GM10266 (cell line): Measurements from ENCODE around the gene INCENP.

Source experiments
- DNase-seq: peaks from one replicate; pipeline ENCODE4 v3.0.0; 2012; ENCODE audit errors: extremely low spot score
- TF ChIP-seq, protein P1 (sequence below): IDR thresholded peaks from 2 replicates; pipeline ENCODE4 v1.5.1; 2012; ENCODE audit warnings: mild to moderate bottlenecking, low read depth; ENCODE audit not compliant: control insufficient read depth, insufficient read depth; ENCODE audit errors: missing control alignments

INCENP gene

DNA sequence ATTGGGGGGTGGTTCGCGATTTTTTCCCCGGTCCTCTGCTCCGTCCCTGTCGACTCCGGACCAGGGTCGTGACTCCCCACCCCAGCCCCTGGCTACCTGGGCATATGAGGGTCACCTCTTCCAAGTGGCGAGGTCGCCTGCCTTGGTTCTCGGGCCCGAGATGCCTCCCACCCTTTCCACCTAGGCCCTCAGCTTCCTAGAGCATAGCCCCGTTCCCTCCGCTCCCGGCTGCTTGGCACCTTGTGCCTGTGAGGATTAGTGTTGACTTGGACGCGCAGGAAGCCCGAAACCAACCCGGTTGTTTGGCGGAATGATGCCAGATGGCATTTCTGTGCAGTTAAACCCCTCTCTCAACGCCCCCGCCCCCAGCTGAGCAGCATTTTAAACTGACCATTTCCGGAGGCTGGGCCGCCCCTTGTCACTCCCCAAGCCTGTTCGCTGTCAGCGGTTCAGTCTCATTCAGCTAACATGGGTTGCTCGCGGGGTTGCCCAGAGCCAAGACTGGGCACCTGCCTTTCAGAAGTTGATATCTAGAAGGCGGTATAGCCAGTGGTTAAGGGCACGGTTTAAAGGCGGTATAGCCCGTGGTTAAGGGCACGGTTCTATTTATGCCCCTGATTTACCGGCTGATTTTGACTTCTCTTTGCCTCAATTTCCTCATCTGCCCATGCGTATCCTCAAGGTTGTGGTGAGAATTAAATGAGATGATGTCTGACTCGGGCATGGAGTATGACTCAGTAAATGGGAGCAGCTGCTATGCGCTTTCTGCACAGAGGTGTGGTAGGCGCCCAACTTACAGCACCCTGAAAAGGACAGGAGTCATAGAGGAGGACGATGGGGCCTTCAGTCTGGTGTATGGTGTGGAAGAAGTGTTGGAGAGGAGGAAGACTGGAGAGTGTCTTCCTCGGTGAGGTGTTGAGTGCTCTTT is 639 bp downstream of the INCENP start:
- TF ChIP-seq, protein P1, sequence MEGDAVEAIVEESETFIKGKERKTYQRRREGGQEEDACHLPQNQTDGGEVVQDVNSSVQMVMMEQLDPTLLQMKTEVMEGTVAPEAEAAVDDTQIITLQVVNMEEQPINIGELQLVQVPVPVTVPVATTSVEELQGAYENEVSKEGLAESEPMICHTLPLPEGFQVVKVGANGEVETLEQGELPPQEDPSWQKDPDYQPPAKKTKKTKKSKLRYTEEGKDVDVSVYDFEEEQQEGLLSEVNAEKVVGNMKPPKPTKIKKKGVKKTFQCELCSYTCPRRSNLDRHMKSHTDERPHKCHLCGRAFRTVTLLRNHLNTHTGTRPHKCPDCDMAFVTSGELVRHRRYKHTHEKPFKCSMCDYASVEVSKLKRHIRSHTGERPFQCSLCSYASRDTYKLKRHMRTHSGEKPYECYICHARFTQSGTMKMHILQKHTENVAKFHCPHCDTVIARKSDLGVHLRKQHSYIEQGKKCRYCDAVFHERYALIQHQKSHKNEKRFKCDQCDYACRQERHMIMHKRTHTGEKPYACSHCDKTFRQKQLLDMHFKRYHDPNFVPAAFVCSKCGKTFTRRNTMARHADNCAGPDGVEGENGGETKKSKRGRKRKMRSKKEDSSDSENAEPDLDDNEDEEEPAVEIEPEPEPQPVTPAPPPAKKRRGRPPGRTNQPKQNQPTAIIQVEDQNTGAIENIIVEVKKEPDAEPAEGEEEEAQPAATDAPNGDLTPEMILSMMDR: no peak
- peak; percentile 62 for DNase-seq

DNA sequence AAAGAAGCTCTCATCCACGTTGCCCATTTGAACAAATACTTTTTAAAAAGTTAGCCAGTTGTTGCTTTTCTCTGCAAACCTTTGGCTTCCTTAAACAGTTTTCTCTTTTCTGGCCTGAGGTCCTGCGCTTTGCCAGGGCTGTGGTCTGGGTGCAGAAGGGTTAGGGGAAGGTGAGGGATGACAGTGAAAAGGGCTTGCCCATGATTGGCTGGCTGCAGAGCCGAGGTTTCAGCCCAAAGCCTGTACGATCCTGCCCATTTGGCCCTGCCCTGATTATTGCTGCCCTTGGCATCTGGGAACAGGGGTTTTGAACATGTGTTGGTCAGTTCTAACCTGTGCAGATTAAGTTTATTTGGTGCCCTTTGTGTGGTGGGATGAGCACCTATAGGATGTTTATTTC is 1.5 kb downstream of the INCENP start:
- TF ChIP-seq, protein P1: no peak
- DNase-seq: no peak

DNA sequence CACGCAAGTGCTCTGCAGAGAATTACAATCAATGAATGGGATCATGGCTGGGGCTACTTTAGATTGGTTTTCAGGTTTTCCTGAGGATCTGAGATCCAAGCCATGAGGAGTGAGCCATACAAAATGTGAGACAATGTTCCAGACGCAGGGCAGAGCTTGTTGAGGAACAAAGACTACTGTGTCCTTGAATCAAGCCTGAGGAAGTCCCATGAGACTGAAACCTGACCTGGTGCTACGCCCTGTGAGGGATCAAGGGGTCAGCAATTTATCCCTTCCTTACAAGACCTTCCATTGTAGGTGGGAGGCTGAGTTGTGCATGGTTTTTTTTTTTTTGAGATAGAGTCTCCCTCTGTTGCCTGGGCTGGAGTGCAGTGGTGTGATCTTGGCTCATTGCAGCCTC is 2.1 kb downstream of the INCENP start:
- DNase-seq: no peak
- TF ChIP-seq, protein P1: no peak

DNA sequence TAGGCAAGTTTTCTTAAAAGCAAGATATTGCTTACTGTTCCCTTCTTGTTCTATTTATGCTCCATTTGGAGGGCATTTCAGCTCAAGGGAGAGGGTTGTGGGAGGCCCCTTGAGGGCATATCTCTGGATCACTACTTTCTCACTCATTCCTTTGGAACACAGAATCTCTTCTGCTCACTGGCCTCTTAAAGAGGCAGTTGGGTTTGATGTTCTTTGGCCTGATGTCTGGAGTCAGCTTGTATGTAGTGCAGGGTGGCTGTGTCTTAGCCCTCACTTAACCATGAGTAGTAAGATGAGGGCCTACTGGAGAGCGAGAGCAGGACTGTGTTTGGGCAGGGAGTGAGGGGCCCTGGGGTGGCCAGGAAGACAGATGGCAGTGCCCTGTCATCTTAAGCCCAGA is 3.6 kb downstream of the INCENP start:
- DNase-seq: no peak
- TF ChIP-seq, protein P1: no peak

DNA sequence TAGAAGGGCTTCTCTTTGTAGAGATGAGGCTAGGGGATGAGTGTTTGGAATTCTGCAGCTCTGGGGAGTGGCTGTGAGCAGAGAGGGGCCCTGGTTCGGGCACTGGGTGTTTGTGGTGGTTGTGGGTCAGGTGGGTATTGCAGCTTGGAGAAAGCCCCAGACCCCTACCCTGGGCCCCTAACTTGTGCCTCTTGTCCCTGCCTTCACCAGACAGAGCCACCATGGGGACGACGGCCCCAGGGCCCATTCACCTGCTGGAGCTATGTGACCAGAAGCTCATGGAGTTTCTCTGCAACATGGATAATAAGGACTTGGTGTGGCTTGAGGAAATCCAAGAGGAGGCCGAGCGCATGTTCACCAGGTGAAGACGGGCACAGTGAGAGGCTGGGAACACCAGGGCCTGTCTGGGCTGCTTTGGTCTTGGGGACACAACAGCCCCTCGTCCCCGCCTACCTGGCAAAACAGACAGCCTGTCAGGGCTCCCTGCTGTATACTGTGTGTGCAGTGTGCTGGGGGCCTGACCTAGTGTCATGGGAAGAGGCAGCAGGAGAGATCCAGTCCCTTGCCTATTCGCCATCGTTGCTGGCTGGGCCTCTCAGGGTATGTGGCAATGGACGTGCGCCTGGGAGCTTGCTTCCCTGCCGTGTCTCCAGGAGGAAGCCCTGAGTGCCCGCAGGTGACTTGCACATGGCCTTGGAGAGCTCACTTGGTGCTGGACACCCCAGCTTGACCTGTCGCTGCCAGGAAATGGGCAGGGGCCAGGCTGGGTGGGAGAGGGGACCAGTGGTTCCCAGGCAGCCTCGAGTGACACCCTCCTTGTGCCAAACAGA is 4.3 kb downstream of the INCENP start:
- TF ChIP-seq, protein P1: no peak
- no peak for DNase-seq

DNA sequence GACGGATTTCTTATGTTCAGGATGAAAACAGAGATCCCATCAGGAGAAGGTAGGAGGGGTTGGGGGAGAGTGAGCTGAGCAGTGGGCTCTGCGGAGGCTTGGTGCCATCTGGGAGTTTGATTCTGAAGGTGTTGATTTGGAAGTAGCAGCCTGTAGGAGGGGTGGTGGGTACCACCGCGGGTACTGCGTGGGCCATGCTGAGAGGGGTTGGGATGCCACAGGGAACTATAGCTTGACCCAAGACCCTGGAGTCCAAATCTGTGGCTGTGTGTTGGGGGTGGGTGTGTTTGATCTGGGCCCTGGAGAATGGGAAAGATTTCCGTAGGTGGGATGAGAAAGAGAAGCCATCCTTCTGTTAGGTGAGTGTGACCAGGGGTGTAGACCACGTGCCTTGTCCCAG is 5.0 kb downstream of the INCENP start:
- DNase-seq: no peak
- TF ChIP-seq, protein P1: no peak
